BLaER1 treated with 17β-estradiol and CSF1 and Interleukin-3, amounts not matched to agents 10 nM and 100 nM (cell line): ENCODE results near the gene NDUFC1.
"Not testable (repeated sequence)": the region's sequence is repeated elsewhere in the genome, so short reads cannot be mapped to it uniquely, and the experiment has no call there.

Experiments
- H3K27ac ChIP-seq, 11 experiments: shearing (Covaris generic); formaldehyde crosslinking; 2 replicates each; pipeline ENCODE4 v1.8.1; 2022
- H3K27me3 ChIP-seq, 11 experiments: shearing (Covaris generic); formaldehyde crosslinking; 2 replicates each; pipeline ENCODE4 v1.8.1; 2022
- H3K36me3 ChIP-seq, 11 experiments: shearing (Covaris generic); formaldehyde crosslinking; 2 replicates each; pipeline ENCODE4 v1.8.1; 2022
- H3K4me1 ChIP-seq, 10 experiments: shearing (Covaris generic); formaldehyde crosslinking; 2 replicates each; pipeline ENCODE4 v1.8.1; 2022
- H3K4me2 ChIP-seq, 11 experiments: shearing (Covaris generic); formaldehyde crosslinking; 2 replicates each; pipeline ENCODE4 v1.8.1; 2022
- H3K4me3 ChIP-seq, 10 experiments: shearing (Covaris generic); formaldehyde crosslinking; 2 replicates each; pipeline ENCODE4 v1.8.1; 2022
- H3K9ac ChIP-seq, 11 experiments: shearing (Covaris generic); formaldehyde crosslinking; 2 replicates each; pipeline ENCODE4 v1.8.1; 2022
- H3K9me3 ChIP-seq, 11 experiments: shearing (Covaris generic); formaldehyde crosslinking; replicated peaks in 1 of 11; 2 replicates each; pipeline ENCODE4 v1.8.1; 2022
- H4K20me1 ChIP-seq, 11 experiments: shearing (Covaris generic); formaldehyde crosslinking; 2 replicates each; pipeline ENCODE4 v1.8.1; 2022
- Cebpa-rat ChIP-seq, 11 experiments: shearing (Covaris generic); IDR thresholded peaks; 2 replicates each; pipeline ENCODE4 v1.8.1; 2022

Gene NDUFC1

GRCh38 chr4:139301821-139302611 is at the start of gene NDUFC1:
TSS of gene NDUFC1 (minus strand) at chr4:139302477. CDS start at chr4:139295798, 6,679 bp downstream.
- Histone ChIP-seq H3K4me1 (peaks cover 26 to 66% (median 33%) of the 10 kb centered on the region in 10 experiments), H3K27me3 (no peaks in the 10 kb centered on the region), H3K4me3 (peak within 1 kb of the TSS; percentile 80 to 99 (median 92)), H3K9ac (peak within 1 kb of the TSS; percentile 92 to 99 (median 97)), H3K9me3 (peaks cover 0 to 19% (median 15%) of the 10 kb centered on the region in 11 experiments; a peak in 20 of 22 replicates), H4K20me1 (peaks cover 21 to 55% (median 50%) of the 10 kb centered on the region in 11 experiments; a peak in 21 of 22 replicates), H3K27ac (peak within 1 kb of the TSS; percentile 89 to 99 (median 98)), H3K36me3 (peaks cover 15 to 38% (median 36%) of the 10 kb centered on the region in 11 experiments), H3K4me2 (peak within 1 kb of the TSS; percentile 62 to 92 (median 85))
- no peak for TF ChIP-seq Cebpa-rat (IDR thresholded peaks at IDR 0.05)

DNA sequence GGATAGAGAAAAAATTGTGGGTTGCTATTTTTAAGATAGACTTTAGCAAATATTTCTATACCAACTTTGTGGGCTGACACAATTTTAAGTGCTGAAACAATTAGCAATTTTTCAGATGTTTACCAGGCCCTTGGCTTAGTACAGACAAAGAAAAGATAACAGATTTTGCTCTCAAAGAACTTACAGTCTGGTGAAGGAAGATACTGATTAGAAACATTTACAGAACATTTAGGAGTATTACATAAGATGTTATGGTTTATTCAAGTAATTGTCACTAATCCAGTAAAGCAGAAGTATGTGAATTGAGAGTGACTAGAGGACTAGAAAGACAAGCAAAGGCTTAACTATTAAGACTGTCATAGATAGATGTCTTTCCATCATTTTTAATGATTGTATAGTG is 35.3 kb upstream of the NDUFC1 start:
- Histone ChIP-seq H3K9ac (no peak overlapping the region), H4K20me1 (peaks cover 10 to 98% (median 86%) of the 10 kb centered on the region in 11 experiments; a peak in 21 of 22 replicates), H3K4me2 (no peak overlapping the region; a peak in 1 of 22 replicates), H3K9me3 (no peaks in the 10 kb centered on the region), H3K27me3 (no peaks in the 10 kb centered on the region), H3K27ac (0 out of 22 replicates have a peak overlapping the region, but pooled peaks of 1 of the 11 experiments have one; percentile 9), H3K4me3 (no peak overlapping the region), H3K4me1 (peaks cover 0 to 17% (median 0%) of the 10 kb centered on the region in 10 experiments; a peak in 3 of 20 replicates), H3K36me3 (peaks cover 54 to 97% (median 91%) of the 10 kb centered on the region in 11 experiments)
- TF ChIP-seq Cebpa-rat (IDR thresholded peaks at IDR 0.05), result no peak

GRCh38 chr4:139333046-139333445 is 30.8 kb upstream of the NDUFC1 start:
- Histone ChIP-seq H3K4me3 (no peak overlapping the region), H3K27me3 (no peaks in the 10 kb centered on the region), H3K4me1 (peaks cover 0 to 41% (median 0%) of the 10 kb centered on the region in 10 experiments; a peak in 7 of 20 replicates), H3K4me2 (no peak overlapping the region), H3K9ac (no peak overlapping the region), H3K9me3 (peaks cover 0 to 17% (median 13%) of the 10 kb centered on the region in 11 experiments; a peak in 19 of 22 replicates), H3K27ac (no peak overlapping the region), H3K36me3 (peaks cover 30 to 98% (median 85%) of the 10 kb centered on the region in 11 experiments), H4K20me1 (peaks cover 36 to 98% (median 94%) of the 10 kb centered on the region in 11 experiments; a peak in 21 of 22 replicates)
- no peak for TF ChIP-seq Cebpa-rat (IDR thresholded peaks at IDR 0.05)

- peaks cover 32 to 99% (median 82%) of the 10 kb centered on the region in 11 experiments for H3K36me3 ChIP-seq
Measured at GRCh38 chr4:139331185-139331584, 28.9 kb upstream of the NDUFC1 start.

DNA sequence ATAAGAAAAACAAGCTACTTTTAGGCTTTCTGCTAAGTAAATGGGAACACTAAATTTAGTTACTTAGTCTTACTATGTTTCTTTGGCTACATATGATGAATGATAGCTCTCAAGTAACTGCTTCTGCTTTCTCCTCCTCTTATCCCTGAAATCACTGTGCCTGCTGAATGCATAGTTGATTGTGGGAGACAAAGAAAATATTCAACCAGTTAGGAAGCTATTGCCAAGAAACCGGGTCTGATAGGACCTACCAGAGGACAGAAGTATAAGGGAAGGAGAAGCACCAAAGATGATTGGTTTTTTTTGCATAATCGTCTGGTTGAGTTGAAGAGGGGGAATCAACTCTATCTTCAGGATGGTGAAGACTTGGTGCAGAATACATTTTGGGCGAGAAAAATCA is 28.0 kb upstream of the NDUFC1 start:
- peaks cover 0 to 30% (median 27%) of the 10 kb centered on the region in 11 experiments; a peak in 19 of 22 replicates for H3K9me3 ChIP-seq
- H4K20me1 ChIP-seq, result peaks cover 55 to 100% (median 99%) of the 10 kb centered on the region in 11 experiments; a peak in 21 of 22 replicates
- no peak overlapping the region for H3K9ac ChIP-seq
- H3K4me2 ChIP-seq, result peak overlapping the region in 2 of 11 experiments; percentile 12 to 20; a peak in 3 of 22 replicates
- H3K27ac ChIP-seq, result peak overlapping the region in 2 of 11 experiments; percentile 34 to 41; a peak in 3 of 22 replicates
- H3K4me1 ChIP-seq, result peaks cover 0 to 28% (median 0%) of the 10 kb centered on the region in 10 experiments; a peak in 7 of 20 replicates
- peaks cover 32 to 100% (median 82%) of the 10 kb centered on the region in 11 experiments for H3K36me3 ChIP-seq
- TF ChIP-seq Cebpa-rat (IDR thresholded peaks at IDR 0.05), result no peak
- H3K27me3 ChIP-seq, result no peaks in the 10 kb centered on the region
- H3K4me3 ChIP-seq, result no peak overlapping the region

More at GRCh38 chr4:139331185-139331584, 28.9 kb upstream of the NDUFC1 start:
- Histone ChIP-seq H3K4me1 (peaks cover 0 to 28% (median 0%) of the 10 kb centered on the region in 10 experiments; a peak in 7 of 20 replicates), H3K9me3 (peaks cover 0 to 30% (median 25%) of the 10 kb centered on the region in 11 experiments; a peak in 19 of 22 replicates), H3K27ac (peak overlapping the region in 2 of 11 experiments; percentile 34 to 41; a peak in 3 of 22 replicates), H4K20me1 (peaks cover 46 to 99% (median 98%) of the 10 kb centered on the region in 11 experiments; a peak in 21 of 22 replicates), H3K27me3 (no peaks in the 10 kb centered on the region), H3K4me2 (peak overlapping the region in 2 of 11 experiments; percentile 29 to 43; a peak in 4 of 22 replicates), H3K9ac (no peak overlapping the region), H3K4me3 (no peak overlapping the region)
- no peak for TF ChIP-seq Cebpa-rat (IDR thresholded peaks at IDR 0.05)

DNA sequence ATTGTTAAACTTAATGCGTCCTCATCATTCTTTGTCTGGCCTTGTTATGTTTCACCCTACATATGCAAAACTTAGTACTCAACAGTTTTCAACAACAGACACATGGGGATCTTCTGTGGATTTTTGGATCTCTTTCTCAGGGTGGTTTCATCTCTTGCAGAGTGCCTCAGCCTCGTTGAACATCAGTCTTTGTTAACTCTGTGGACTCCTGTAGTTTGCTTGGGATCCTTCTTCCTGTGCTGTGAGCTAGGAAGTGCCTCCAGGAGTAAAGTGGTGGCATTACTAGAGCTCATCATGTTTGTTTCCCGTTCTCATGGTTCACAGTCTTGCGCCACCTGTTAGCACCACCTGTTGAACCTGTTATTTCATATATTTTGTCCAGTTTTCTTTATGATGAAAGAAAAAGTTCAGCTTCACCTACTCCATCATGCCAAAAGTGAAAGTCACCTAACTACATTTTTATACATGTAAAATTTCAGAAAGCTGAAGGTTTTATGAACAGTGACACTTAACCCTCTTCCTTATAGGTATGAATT is 27.5 kb upstream of the NDUFC1 start:
- peak overlapping the region in 2 of 11 experiments; percentile 20 to 26; a peak in 1 of 22 replicates for H3K4me2 ChIP-seq
- TF ChIP-seq Cebpa-rat (IDR thresholded peaks at IDR 0.05), result no peak
- 0 out of 22 replicates have a peak overlapping the region, but pooled peaks of 1 of the 11 experiments have one; percentile 41 for H3K27ac ChIP-seq
- peaks cover 0 to 30% (median 27%) of the 10 kb centered on the region in 11 experiments; a peak in 19 of 22 replicates for H3K9me3 ChIP-seq
- peaks cover 29 to 97% (median 76%) of the 10 kb centered on the region in 11 experiments for H3K36me3 ChIP-seq
- peaks cover 60 to 100% (median 99%) of the 10 kb centered on the region in 11 experiments; a peak in 21 of 22 replicates for H4K20me1 ChIP-seq
- H3K27me3 ChIP-seq, result no peaks in the 10 kb centered on the region
- H3K9ac ChIP-seq, result no peak overlapping the region
- H3K4me1 ChIP-seq, result peaks cover 0 to 28% (median 0%) of the 10 kb centered on the region in 10 experiments; a peak in 7 of 20 replicates
- no peak overlapping the region for H3K4me3 ChIP-seq

- TF ChIP-seq Cebpa-rat (IDR thresholded peaks at IDR 0.05), result no peak
- Histone ChIP-seq H3K4me2 (no peak overlapping the region), H4K20me1 (peaks cover 53 to 100% (median 99%) of the 10 kb centered on the region in 11 experiments; a peak in 21 of 22 replicates)
Measured at GRCh38 chr4:139324620-139325019, 22.3 kb upstream of the NDUFC1 start.

GRCh38 chr4:139322541-139322940 is 20.3 kb upstream of the NDUFC1 start:
- peaks cover 0 to 37% (median 26%) of the 10 kb centered on the region in 11 experiments; a peak in 18 of 22 replicates for H3K9me3 ChIP-seq
- peaks cover 55 to 100% (median 100%) of the 10 kb centered on the region in 11 experiments; a peak in 21 of 22 replicates for H4K20me1 ChIP-seq
- H3K4me3 ChIP-seq, H3K27me3 ChIP-seq, H3K27ac ChIP-seq, H3K4me2 ChIP-seq, H3K9ac ChIP-seq: not testable (repeated sequence)
- peaks cover 0 to 32% (median 0%) of the 10 kb centered on the region in 10 experiments; a peak in 6 of 20 replicates for H3K4me1 ChIP-seq
- peaks cover 8 to 74% (median 51%) of the 10 kb centered on the region in 11 experiments; a peak in 21 of 22 replicates for H3K36me3 ChIP-seq

More at GRCh38 chr4:139324620-139325019, 22.3 kb upstream of the NDUFC1 start:
- no peak overlapping the region for H3K4me3 ChIP-seq
- peaks cover 24 to 74% (median 54%) of the 10 kb centered on the region in 11 experiments for H3K36me3 ChIP-seq
- peaks cover 0 to 26% (median 0%) of the 10 kb centered on the region in 10 experiments; a peak in 6 of 20 replicates for H3K4me1 ChIP-seq
- H3K27me3 ChIP-seq, result no peaks in the 10 kb centered on the region
- no peak overlapping the region for H3K27ac ChIP-seq
- peaks cover 0 to 41% (median 33%) of the 10 kb centered on the region in 11 experiments; a peak in 19 of 22 replicates for H3K9me3 ChIP-seq
- H3K9ac ChIP-seq, result no peak overlapping the region

- peaks cover 0 to 37% (median 0%) of the 10 kb centered on the region in 10 experiments; a peak in 7 of 20 replicates for H3K4me1 ChIP-seq
- H3K27me3 ChIP-seq, H3K27ac ChIP-seq, H3K4me2 ChIP-seq, H3K4me3 ChIP-seq, H3K9ac ChIP-seq: not testable (repeated sequence)
- H4K20me1 ChIP-seq, result peaks cover 57 to 100% (median 100%) of the 10 kb centered on the region in 11 experiments; a peak in 21 of 22 replicates
- H3K9me3 ChIP-seq, result peaks cover 0 to 37% (median 26%) of the 10 kb centered on the region in 11 experiments; a peak in 17 of 22 replicates
- H3K36me3 ChIP-seq, result peaks cover 3 to 74% (median 51%) of the 10 kb centered on the region in 11 experiments; a peak in 21 of 22 replicates
Measured at GRCh38 chr4:139322070-139322469, 19.8 kb upstream of the NDUFC1 start.
